Activated T-helper 2 cell treated with anti-CD3 and anti-CD28 coated beads, Interferon-gamma antibody, Interleukin-2, Interleukin-4, amounts not matched to agents 10 μg/mL and 5 μg/mL and 100 μg/mL, durations not matched to agents 14 hours and 24 hours and 36 hours (primary cell): Measurements from ENCODE around the gene PPP1R26. TPM values are rescaled to one million over a fixed set of nuclear protein-coding genes. Genes with fewer than 3 reads are reported as not detected.

Experiments used
- DNase-seq: peaks from one replicate; pipeline ENCODE4 v3.0.0; 2021; ENCODE audit warnings: low spot score
- H3K27ac Mint-ChIP-seq: one replicate; pipeline ENCODE4 v1.8.0; 2021; ENCODE audit warnings: mixed read lengths
- H3K27me3 Mint-ChIP-seq: one replicate; pipeline ENCODE4 v1.8.0; 2021; ENCODE audit warnings: low read depth, mixed read lengths
- H3K36me3 Mint-ChIP-seq: one replicate; pipeline ENCODE4 v1.8.0; 2021; ENCODE audit warnings: low read depth, mixed read lengths
- H3K4me1 Mint-ChIP-seq: one replicate; pipeline ENCODE4 v1.8.0; 2021; ENCODE audit warnings: low read depth, mixed read lengths
- H3K4me3 Mint-ChIP-seq: one replicate; pipeline ENCODE4 v1.8.0; 2021; ENCODE audit warnings: low read depth, mild to moderate bottlenecking, moderate library complexity, mixed read lengths
- H3K9me3 Mint-ChIP-seq: one replicate; pipeline ENCODE4 v1.8.0; 2021; ENCODE audit warnings: mixed read lengths
- intact Hi-C: fragments of 100-400 bp; cut with micrococcal nuclease; formaldehyde crosslinking; loops from one replicate; pipeline ENCODE4 v1.15.1; 2023
- total RNA-seq: library from RNA; stranded (reverse); gene quantifications from 2 replicates; pipeline ENCODE4 v1.2.3, GENCODE V29; 2022

Gene PPP1R26
- total RNA-seq, 1 donor from 2014 or later, result 2.3 TPM

- Mint-ChIP-seq H3K9me3 (no peaks in the 10 kb centered on the region), H3K36me3 (no peaks in the 10 kb centered on the region), H3K4me1 (peaks cover 3% of the 10 kb centered on the region), H3K27ac (no peak overlapping the region), H3K27me3 (peaks cover 13% of the 10 kb centered on the region), H3K4me3 (no peak overlapping the region)
- no peak for DNase-seq
- intact Hi-C loops, result no loop called here
Observed at GRCh38 chr9:135517407-135517822, 37.8 kb downstream of the PPP1R26 start.

- H3K27ac Mint-ChIP-seq, result no peak overlapping the region
- intact Hi-C loops, result no loop called here
- no peak overlapping the region for H3K4me3 Mint-ChIP-seq
- H3K36me3 Mint-ChIP-seq, result no peaks in the 10 kb centered on the region
- no peak for DNase-seq
- no peaks in the 10 kb centered on the region for H3K9me3 Mint-ChIP-seq
- H3K27me3 Mint-ChIP-seq, result peaks cover 13% of the 10 kb centered on the region
- H3K4me1 Mint-ChIP-seq, result peaks cover 3% of the 10 kb centered on the region
Observed at GRCh38 chr9:135519179-135519971, 39.8 kb downstream of the PPP1R26 start.

GRCh38 chr9:135520916-135521607 is 41.5 kb downstream of the PPP1R26 start, which contains the start of gene LCN1:
TSS of gene LCN1 (plus strand) at chr9:135521440. CDS start at chr9:135521498, 58 bp downstream.
- no peak within 1 kb of the TSS for H3K4me3 Mint-ChIP-seq
- intact Hi-C loops, result no loop called here
- H3K27me3 Mint-ChIP-seq, result peaks cover 13% of the 10 kb centered on the region
- H3K9me3 Mint-ChIP-seq, result no peaks in the 10 kb centered on the region
- DNase-seq, result no peak
- peaks cover 3% of the 10 kb centered on the region for H3K4me1 Mint-ChIP-seq
- H3K36me3 Mint-ChIP-seq, result no peaks in the 10 kb centered on the region
- H3K27ac Mint-ChIP-seq, result no peak within 1 kb of the TSS

GRCh38 chr9:135521608-135522095 is 42.1 kb downstream of the PPP1R26 start:
- no peak for DNase-seq
- no peaks in the 10 kb centered on the region for H3K9me3 Mint-ChIP-seq
- no peaks in the 10 kb centered on the region for H3K4me1 Mint-ChIP-seq
- H3K27me3 Mint-ChIP-seq, result peaks cover 13% of the 10 kb centered on the region
- H3K4me3 Mint-ChIP-seq, result no peak overlapping the region
- intact Hi-C loops, result no loop called here
- H3K27ac Mint-ChIP-seq, result no peak overlapping the region
- H3K36me3 Mint-ChIP-seq, result no peaks in the 10 kb centered on the region

- Mint-ChIP-seq H3K4me1 (no peaks in the 10 kb centered on the region), H3K36me3 (no peaks in the 10 kb centered on the region), H3K9me3 (no peaks in the 10 kb centered on the region), H3K27me3 (peaks cover 13% of the 10 kb centered on the region), H3K27ac (no peak overlapping the region), H3K4me3 (no peak overlapping the region)
- no peak for DNase-seq
- intact Hi-C loops, result no loop called here
Observed at GRCh38 chr9:135522137-135522877, 42.7 kb downstream of the PPP1R26 start.

GRCh38 chr9:135522931-135523330 is 43.3 kb downstream of the PPP1R26 start:
- no peak overlapping the region for H3K4me3 Mint-ChIP-seq
- intact Hi-C loops, result no loop called here
- no peaks in the 10 kb centered on the region for H3K9me3 Mint-ChIP-seq
- no peaks in the 10 kb centered on the region for H3K4me1 Mint-ChIP-seq
- H3K27ac Mint-ChIP-seq, result no peak overlapping the region
- no peak for DNase-seq
- no peaks in the 10 kb centered on the region for H3K36me3 Mint-ChIP-seq
- H3K27me3 Mint-ChIP-seq, result peaks cover 11% of the 10 kb centered on the region

- Mint-ChIP-seq H3K27ac (no peak overlapping the region), H3K9me3 (no peaks in the 10 kb centered on the region), H3K4me1 (no peaks in the 10 kb centered on the region), H3K4me3 (no peak overlapping the region), H3K27me3 (peaks cover 7% of the 10 kb centered on the region), H3K36me3 (no peaks in the 10 kb centered on the region)
- no peak for DNase-seq
- intact Hi-C loops, result no loop called here
Observed at GRCh38 chr9:135523521-135524129, 44.0 kb downstream of the PPP1R26 start.

GRCh38 chr9:135524130-135524861 is 44.7 kb downstream of the PPP1R26 start:
- intact Hi-C loops, result no loop called here
- H3K27me3 Mint-ChIP-seq, result peaks cover 5% of the 10 kb centered on the region
- H3K4me3 Mint-ChIP-seq, result no peak overlapping the region

GRCh38 chr9:135525241-135526088 is 45.9 kb downstream of the PPP1R26 start:
- Mint-ChIP-seq H3K4me1 (no peaks in the 10 kb centered on the region), H3K9me3 (no peaks in the 10 kb centered on the region), H3K27me3 (no peaks in the 10 kb centered on the region), H3K4me3 (no peak overlapping the region), H3K27ac (no peak overlapping the region), H3K36me3 (no peaks in the 10 kb centered on the region)
- DNase-seq, result no peak
- intact Hi-C loops, result no loop called here

More at GRCh38 chr9:135524130-135524861, 44.7 kb downstream of the PPP1R26 start:
- Mint-ChIP-seq H3K9me3 (no peaks in the 10 kb centered on the region), H3K4me1 (no peaks in the 10 kb centered on the region), H3K36me3 (no peaks in the 10 kb centered on the region), H3K27ac (no peak overlapping the region)
- no peak for DNase-seq

- H3K4me1 Mint-ChIP-seq, result no peaks in the 10 kb centered on the region
- H3K9me3 Mint-ChIP-seq, result no peaks in the 10 kb centered on the region
- H3K27ac Mint-ChIP-seq, result no peak overlapping the region
- no peaks in the 10 kb centered on the region for H3K36me3 Mint-ChIP-seq
- no peak for DNase-seq
- intact Hi-C loops, result no loop called here
- no peak overlapping the region for H3K4me3 Mint-ChIP-seq
- no peaks in the 10 kb centered on the region for H3K27me3 Mint-ChIP-seq
Observed at GRCh38 chr9:135526089-135526729, 46.6 kb downstream of the PPP1R26 start.
